HG03139 (cell line): ENCODE measurements around the gene SF3B5.
A peak's percentile ranks its signal among the peaks of the same experiment; 100 is the strongest.
"Not testable (repeated sequence)": the region's sequence is repeated elsewhere in the genome, so short reads cannot be mapped to it uniquely, and the experiment has no call there.

Source experiments
- ATAC-seq: cut with Tn5 transposase; IDR thresholded peaks from one replicate; pipeline ENCODE4 v1.9.1; 2021; ENCODE audit not compliant: unreplicated experiment

Gene SF3B5

GRCh38 chr6:144095134-144096002 lies at the start of gene SF3B5:
Gene SF3B5, minus strand, starts transcription at chr6:144095573. Its CDS starts 76 bp downstream, at chr6:144095497.
- peak; percentile 94 for ATAC-seq

- no peak for ATAC-seq
Measured at GRCh38 chr6:144144996-144145395, 49.6 kb upstream of the SF3B5 start.

GRCh38 chr6:144143878-144144277 lies 48.5 kb upstream of the SF3B5 start:
- ATAC-seq = no peak

- ATAC-seq = no peak
Measured at GRCh38 chr6:144143106-144143505, 47.7 kb upstream of the SF3B5 start.

- ATAC-seq = no peak
Measured at GRCh38 chr6:144141470-144141869, 46.1 kb upstream of the SF3B5 start.

GRCh38 chr6:144140867-144141266 lies 45.5 kb upstream of the SF3B5 start:
- ATAC-seq = no peak

GRCh38 chr6:144139817-144140216 lies 44.4 kb upstream of the SF3B5 start:
- no peak for ATAC-seq

- no peak for ATAC-seq
Measured at GRCh38 chr6:144138542-144138941, 43.2 kb upstream of the SF3B5 start.

- no peak for ATAC-seq
Measured at GRCh38 chr6:144134737-144135136, 39.4 kb upstream of the SF3B5 start.

GRCh38 chr6:144134176-144134575 lies 38.8 kb upstream of the SF3B5 start:
- ATAC-seq = no peak

- no peak for ATAC-seq
Measured at GRCh38 chr6:144133225-144133821, 38.0 kb upstream of the SF3B5 start.

GRCh38 chr6:144132167-144132690 lies 36.9 kb upstream of the SF3B5 start:
- ATAC-seq = not testable (repeated sequence)

GRCh38 chr6:144131248-144131709 lies 35.9 kb upstream of the SF3B5 start:
- ATAC-seq = no peak

- ATAC-seq = no peak
Measured at GRCh38 chr6:144129469-144129868, 34.1 kb upstream of the SF3B5 start.

- no peak for ATAC-seq
Measured at GRCh38 chr6:144127097-144127496, 31.7 kb upstream of the SF3B5 start.

GRCh38 chr6:144123836-144124235 lies 28.5 kb upstream of the SF3B5 start:
- no peak for ATAC-seq

GRCh38 chr6:144123421-144123820 lies 28.0 kb upstream of the SF3B5 start:
- ATAC-seq = no peak

GRCh38 chr6:144122861-144123260 lies 27.5 kb upstream of the SF3B5 start:
- no peak for ATAC-seq

GRCh38 chr6:144119376-144119775 lies 24.0 kb upstream of the SF3B5 start:
- no peak for ATAC-seq

GRCh38 chr6:144115219-144115618 lies 19.8 kb upstream of the SF3B5 start:
- ATAC-seq = no peak

- ATAC-seq = no peak
Measured at GRCh38 chr6:144113366-144113765, 18.0 kb upstream of the SF3B5 start.

GRCh38 chr6:144110210-144110609 lies 14.8 kb upstream of the SF3B5 start:
- no peak for ATAC-seq
